Bone marrow (tissue), 2 donors: ENCODE measurements around the gene HNRNPD.
"Not testable (repeated sequence)": the region's sequence is repeated elsewhere in the genome, so short reads cannot be mapped to it uniquely, and the experiment has no call there.

ENCODE experiments used
- DNase-seq, 2 donors: peaks; one replicate each; lab custom pipeline; 2025; lab: John Stamatoyannopoulos, UW

HNRNPD gene, protein sequence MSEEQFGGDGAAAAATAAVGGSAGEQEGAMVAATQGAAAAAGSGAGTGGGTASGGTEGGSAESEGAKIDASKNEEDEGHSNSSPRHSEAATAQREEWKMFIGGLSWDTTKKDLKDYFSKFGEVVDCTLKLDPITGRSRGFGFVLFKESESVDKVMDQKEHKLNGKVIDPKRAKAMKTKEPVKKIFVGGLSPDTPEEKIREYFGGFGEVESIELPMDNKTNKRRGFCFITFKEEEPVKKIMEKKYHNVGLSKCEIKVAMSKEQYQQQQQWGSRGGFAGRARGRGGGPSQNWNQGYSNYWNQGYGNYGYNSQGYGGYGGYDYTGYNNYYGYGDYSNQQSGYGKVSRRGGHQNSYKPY

DNA sequence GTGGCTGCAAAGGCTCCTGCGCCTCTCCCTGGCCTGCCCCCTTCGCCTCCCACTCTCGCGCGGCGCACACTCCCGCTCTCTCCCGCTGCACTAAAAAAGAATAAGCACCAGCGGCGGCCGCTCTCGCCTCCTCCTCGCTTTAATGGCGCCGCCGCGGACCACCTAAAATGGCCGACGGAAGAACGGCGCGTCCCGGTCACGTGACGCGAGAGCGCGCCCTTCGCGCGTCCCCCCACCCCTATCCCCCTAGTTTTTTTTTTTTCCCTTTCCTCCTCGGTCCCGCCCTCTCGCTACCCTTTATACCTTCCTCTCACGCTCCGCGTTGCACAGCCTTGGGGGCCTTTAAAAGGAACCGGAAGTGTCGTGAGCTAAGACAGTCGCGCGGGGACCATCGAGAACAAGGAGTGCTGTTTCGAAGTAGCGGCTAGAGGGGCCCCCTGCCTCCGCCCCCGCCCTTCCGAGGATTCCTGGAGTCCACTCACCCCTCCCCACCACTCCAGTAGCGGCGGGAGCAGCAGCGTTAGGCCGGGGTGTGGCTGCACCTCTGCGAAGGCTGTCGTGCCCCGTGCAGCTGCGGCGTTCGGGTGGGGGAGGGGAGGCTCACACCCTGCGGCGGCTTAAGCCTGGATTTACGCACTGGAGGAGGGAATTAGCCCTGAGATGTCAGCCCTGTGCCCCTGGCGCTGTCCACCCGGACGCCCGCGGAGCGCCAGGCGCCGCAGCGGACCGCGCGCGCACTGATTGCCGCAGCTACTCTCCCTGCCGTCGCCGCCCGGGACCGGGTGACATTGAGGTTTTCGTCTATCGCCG lies at the start of gene HNRNPD:
Gene HNRNPD (minus strand): TSS at position 176 of the 810 bp plus-strand sequence. CDS start 313 bp downstream, outside the sequence.
- DNase-seq, result peak; percentile 83 to 99

DNA sequence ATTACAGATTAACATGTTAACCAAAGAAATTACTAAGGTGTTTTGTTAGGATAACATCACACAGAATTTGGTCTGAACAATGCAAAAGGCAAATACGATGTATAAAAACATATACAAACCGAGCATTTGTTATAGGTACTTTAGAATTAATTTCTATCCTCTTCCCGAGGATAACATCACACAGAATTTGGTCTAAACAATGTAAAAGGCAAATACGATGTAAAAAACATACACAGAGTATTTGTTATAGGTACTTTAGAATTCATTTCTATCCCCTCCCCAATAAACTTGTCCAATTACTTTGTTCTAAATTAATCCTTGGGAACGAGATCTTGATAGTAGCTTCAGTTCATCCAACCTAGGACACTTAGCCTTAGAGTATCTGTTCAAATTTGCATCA lies 48.8 kb upstream of the HNRNPD start:
- no peak for DNase-seq

DNA sequence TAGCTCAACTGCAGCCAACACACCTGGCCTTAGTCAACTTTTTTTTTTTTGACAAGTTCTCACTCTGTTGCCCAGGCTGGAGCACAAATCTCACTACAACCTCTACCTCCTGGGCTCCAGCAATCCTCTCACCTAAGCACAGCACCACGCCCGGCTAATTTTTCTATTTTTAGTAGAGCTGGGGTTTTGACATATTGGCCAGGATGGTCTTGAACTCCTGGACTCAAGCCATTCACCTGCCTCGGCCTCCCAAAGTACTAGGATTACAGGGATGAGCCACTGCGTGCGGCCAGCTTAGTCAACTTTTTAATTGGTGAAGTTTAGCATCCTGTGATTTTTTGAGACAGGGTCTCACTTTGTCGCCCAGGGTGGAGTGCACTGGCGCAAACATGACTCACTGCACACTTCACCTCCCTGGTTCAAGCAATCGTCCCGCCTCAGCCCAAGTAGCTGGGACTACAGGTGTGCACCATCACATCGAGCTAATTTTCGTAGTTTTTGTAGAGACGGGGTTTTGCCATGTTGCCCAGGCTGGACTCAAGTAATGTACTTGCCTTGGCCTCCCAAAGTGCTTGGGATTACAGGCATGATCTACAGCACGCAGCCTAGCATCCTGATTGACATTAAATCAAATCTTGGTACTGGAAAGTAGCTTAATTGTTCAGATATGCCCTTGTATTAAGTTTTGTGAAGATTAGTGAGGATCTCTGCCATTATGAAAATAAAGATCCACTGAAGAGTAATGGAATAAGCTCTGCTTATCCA lies 48.2 kb upstream of the HNRNPD start:
- no peak for DNase-seq

DNA sequence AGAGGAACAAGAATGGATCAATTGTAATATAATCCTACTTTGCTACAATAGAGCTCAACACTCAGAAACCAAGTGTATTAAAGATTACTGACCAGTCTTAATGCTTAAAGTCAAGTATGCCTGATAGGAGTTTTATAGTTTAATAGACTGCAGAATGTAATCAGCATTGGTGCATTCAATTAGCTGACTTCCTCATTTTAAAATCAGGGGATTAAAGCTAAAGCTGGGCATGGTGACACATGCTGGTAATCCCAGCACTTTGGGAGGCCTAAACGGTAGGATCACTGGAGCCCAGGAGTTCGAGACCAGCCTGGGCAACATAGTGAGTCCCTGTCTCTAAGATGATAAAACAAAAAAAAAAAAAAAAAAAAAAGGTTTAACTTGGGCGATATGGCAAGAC lies 45.7 kb upstream of the HNRNPD start:
- no peak for DNase-seq

DNA sequence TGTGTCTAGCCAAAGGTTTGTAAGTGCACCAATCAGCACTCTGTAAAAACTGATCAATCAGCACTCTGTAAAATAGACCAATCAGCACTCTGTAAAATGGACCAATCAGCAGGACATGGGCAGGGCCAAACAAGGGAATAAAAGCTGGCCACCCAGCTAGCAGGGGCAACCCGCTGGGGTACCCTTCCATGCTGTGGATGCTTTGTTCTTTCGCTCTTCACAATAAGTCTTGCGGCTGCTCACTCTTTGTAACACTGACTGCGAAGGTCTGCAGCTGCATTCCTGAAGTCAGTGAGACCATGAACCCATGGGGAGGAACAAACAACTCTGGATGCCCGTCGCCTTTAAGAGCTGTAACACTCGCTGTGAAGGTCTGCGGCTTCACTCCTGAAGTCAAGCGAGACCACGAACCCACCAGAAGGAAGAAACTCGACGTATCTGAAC lies 42.2 kb upstream of the HNRNPD start:
- no peak for DNase-seq

DNA sequence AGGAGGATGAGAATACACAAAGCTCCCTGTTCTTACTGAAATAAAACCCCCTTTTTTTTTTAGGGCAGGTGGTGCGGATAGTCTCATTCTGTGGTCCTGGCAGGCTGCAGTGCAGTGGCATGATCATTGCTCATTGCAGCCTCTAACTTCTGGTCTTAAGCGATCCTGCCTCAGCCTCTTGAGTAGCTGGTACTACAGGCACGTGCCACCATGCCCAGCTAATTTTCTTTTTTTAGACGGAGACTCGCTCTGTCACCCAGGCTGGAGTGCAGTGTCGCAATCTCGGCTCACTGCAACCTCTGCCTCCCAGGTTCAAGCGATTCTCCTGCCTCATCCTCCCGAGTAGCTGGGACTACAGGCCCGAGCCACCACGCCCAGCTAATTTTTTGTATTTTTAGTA lies 41.3 kb upstream of the HNRNPD start:
- DNase-seq, result not testable (repeated sequence)

DNA sequence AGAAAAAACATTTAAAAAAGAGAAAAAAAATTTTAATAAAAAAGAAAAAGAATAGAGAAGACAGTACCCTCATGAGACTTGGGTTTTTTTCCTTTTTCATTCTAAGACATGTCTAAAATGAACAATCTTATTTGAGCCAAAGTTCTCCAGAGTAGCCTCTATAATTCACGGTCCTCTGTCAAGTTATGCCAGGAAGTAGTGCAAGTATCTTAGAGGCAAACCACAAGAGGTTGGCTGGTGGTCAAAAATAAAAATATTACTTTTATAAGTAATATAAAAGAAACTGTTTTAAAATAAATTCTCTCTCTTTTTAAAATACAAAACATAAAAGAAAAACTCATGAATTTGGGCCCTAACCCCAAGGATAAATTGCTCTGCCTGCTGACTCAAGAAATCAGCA lies 29.9 kb upstream of the HNRNPD start:
- no peak for DNase-seq

DNA sequence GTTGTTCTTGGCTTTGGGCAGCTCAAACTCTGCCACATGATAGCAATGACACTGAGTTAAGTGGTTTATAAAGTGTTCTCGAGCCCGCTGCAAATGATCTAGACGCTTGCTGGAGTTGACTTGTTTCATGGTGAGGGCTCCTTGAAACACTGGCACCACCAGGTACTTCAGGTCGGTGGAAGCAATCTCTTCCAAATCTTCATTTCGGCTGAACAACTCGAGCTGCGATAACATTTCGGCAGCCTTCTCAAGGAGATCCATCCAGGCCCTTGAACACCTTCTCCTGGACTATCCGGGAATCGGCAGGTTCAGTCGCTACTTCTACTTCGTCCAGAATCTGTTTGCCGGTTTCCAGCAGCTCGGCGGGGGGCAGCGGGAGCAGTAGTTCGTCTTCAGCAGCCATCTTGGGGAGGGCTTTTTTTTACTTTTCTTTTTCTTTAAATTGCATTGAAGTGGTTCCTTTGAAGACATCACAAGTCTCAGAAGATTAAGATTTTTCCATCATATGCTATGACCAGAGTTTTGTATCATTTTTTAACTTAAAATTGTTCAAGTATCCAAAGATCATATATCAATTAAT lies 28.5 kb upstream of the HNRNPD start:
- no peak for DNase-seq

DNA sequence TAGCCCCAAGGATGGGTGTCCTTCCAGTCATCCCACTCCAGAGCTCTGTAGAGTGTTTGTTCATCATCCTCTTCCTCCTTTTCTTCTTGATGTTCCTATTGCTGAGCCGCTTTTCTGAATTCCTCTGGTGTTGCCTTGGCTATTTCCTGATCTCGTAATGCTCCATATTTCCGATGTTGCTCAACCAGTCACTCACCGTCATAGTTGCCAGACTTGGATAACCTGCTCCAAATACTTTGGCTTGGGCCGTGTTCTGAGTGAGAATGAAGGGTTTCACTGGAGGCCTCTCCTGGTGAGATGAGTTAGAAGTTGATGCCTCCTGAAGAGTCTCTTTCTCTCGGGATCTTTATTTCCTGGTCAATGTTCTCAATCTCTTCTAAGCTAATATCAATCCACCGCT lies 27.8 kb upstream of the HNRNPD start:
- no peak for DNase-seq

DNA sequence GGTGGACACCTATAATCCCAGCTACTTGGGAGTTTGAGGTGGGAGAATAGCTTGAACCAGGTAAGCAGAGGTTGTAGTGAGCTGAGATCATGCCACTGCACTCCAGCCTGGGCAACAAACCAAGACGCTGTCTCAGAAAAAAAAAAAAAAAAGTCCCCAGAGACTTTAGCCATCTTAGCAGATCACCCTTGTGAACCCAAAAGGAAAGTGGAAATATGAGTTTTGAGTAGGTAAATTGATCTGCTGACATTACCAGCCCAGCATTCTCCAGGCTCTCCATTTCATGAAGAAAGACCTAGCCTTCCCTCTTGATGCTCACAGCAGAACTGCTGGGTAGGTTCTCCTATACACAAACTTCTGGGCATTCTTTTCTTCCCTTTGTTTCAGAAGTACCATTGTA lies 24.5 kb upstream of the HNRNPD start:
- no peak for DNase-seq

DNA sequence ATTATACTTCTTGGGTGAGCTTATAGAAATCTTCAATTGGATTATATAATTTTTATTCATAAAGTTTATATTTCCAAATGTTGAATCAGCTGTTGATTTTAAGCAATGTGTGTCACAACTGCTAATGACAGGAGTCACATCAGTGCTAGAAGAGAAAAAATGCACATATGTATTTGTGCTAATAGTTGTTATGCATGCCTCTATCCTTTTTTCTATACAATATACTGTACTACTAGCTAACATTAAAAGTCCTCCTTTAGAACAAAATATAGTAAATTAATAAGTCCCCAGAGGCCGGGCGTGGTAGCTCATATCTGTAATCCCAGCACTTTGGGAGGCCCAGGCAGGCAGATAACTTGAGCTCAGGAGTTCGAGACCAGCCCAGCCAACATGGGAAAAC lies 23.7 kb upstream of the HNRNPD start:
- no peak for DNase-seq

DNA sequence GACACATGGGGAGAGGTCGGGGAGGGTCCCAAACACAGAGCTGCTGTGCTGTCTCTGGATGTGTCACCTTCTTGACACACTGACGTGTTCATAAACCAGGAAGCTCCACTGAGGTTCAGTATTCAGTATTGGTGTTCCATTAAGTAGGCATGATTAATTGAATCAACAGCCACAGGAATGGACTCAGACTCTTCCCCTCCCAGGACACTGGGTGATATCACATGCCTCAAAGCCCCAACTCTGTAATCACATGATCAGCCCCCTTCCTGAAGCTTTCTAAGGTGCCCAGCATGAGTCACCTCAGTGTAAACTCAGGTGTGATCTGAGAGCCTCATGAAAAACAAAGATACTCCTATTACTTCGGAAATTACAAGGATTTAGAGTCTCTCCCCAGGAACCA lies 21.1 kb upstream of the HNRNPD start:
- no peak for DNase-seq

DNA sequence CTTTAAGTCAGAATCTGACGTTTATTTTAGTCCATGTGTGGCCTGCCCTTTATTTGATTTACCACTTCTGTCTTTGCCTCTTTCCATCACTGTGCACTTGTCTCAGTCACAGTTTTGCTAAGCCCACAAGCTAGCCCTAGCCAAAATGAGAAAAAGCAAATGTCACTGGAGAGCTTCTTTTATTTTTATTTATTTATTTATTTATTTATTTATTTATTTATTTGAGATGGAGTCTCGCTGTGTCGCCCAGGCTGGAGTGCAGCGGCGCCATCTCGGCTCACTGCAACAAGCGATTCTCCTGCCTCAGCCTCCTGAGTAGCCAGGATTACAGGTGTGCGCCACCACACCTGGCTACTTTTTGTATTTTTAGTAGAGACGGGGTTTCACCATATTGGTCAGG lies 16.3 kb upstream of the HNRNPD start:
- DNase-seq, result not testable (repeated sequence)

DNA sequence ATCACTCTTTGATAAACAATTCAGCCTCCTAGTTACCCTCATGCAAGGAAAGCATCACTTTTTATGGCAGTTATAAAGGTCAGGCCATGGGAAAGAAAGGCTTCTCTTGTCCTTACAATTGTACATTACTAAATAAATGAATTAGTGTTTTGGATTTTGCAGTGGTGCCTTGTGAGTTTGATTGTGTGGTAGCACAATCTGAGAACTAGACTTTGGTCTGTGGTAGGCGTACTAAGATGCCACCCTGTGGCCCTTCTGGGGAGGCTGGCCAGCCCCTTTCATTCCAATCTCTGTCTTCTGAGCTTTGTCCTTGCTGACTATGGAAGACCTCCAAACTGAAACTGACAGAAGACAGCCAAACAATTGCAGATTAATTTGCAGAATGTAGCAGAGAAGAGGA lies 14.6 kb upstream of the HNRNPD start:
- DNase-seq, result no peak

DNA sequence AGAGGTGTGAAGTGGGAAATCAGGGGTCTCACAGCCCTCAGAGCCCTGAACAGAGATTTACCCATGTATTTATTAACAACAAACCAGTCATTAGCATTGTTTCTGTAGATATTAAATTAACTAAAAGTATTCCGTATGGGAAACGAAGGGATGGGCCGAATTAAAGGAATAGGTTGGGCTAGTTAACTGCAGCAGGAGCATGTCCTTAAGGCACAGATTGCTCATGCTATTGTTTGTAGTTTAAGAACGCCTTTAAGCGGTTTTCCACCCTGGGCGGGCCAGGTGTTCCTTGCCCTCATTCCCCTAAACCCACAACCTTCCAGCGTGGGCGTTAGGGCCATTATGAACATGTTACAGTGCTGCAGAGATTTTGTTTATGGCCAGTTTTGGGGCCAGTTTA lies 12.5 kb upstream of the HNRNPD start:
- DNase-seq, result not testable (repeated sequence)

DNA sequence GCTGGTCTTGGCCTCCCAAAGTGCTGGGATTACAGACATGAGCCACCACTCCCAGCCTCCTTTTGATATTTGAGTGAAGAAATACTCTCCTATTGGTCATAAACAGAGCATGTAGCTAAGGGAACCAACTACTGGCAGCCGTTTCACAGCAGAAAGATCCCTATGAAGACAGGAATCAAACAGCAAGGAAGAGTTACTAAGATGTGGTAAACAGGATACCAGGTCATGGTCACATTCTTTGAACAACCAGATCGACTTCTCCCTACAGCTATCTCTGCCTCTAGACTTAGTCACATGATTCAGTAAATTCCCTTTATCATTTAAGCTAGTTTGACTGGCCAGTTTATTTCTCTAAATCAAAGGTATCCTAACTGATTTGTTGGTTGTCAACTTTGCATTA lies 9.0 kb upstream of the HNRNPD start:
- no peak for DNase-seq

DNA sequence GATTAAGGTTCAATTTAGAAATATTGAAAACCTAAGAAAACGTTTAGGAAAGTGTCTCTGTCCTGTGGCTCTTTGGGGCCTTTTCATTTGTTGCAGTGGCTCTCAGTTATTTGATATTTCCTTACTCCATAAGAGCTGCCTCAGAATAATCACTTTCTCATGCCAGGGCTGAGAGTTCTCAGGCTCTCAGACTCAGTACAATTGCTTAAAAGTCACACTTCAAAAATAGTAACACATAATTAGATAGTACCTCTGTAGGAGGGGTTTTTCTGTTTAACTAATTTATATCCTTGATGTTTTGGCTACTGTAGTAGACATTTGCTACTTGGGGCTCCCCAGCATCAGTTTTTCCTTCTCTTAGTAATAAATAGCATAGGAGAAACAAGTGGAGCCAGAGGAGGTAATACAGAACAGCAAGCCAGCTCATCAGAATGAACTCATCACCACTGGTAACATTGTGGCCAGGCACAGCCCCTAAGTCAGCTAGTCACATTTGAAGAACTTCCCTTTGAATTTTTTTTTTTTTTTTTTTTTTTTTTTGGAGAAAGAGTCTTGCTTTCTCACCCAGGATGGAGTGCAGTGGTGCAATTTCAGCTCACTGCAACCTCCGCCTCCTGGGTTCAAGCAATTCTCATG lies 8.0 kb upstream of the HNRNPD start:
- DNase-seq, result no peak

DNA sequence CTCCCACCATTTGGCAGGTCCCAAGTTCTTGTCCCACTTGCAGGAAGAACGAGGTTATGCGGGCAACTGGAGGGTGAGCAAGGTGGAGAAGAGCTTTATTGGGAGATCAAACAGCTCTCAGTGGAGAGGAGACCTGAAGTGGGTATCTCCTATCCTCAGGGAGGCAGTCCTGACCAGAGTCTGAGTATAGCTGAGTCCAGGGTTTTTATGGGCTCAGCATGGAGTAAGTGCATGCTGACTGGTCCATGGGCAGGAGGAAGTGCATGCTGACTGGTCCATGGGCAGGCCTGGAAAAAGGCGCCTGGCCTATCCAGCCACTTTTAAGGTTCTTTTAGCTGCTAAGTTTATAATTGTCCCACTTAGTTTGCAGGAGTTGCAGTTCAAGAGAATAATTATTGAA lies 7.4 kb upstream of the HNRNPD start:
- no peak for DNase-seq

DNA sequence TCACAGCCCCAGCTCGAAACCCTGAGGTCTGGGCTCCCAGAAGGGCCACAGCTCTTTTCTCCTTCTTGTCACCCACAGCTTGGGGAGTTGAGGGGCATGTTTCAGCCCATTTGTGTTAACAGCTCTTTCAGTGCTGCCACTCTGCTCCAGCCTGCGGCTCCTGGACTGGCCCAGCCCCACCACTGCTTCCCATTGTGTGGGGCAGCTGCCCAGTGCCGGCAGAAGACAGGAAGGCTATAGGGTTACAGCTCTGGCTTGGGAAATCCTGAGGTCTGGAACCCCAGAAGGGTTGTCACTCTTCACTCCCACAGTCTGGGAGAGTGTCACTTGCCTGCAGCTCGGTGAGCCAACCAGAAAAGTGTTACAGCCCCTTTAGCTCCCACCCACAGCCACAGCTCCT lies 7.0 kb upstream of the HNRNPD start:
- DNase-seq, result no peak

DNA sequence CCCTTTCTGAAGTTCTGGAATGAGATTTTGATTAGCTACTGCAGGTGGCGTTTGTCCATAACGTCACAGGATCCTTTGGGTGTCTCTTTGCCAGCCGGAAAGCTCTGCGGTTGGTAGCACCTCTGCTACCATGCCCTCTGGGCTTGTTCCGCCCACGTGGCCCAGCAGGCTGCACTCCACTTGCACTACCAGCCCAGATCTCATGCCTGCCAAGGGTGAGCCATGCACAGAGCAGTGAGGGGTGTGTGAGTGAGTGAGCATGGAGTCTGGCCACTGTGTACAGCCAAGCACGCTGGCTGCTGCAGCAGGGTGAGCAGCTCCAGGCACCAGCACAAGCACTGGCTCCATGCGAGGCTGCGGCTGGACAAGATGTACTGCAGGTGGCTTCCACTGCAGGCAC lies 6.6 kb upstream of the HNRNPD start:
- DNase-seq, result no peak

DNA sequence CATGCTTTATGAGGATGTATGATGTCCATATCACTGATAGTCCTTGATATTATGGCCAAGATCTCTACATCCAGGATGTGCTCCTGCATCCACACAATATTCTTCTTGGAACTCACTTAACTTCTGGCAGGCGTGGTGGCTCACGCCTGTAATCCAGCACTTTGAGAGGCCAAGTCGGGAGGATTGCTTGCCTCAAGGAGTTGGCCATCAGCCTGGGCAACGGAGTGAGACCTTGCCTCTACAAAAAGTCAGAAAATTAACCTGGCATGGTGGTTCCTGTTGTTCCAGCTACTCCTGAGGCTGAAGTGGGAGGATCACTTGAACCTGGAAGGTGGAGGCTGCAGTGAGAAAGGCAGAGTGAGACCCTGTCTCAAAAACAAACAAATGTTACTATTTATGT lies 2.3 kb upstream of the HNRNPD start:
- no peak for DNase-seq

DNA sequence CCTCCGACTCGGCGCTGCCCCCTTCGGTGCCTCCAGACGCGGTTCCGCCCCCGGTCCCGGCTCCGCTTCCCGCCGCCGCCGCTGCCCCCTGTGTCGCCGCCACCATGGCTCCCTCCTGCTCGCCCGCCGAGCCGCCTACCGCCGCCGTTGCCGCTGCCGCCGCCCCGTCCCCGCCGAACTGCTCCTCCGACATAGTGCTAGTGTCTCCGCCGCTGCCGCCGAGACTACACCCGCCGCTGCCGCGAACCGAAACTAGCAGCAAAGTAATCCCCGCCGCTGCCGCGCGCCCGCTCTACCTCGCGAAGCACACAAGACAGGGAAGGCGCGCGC lies 340 bp downstream of the HNRNPD start:
- peak in 1 of 2 donors; percentile 55 for DNase-seq
